ENCODE results near the gene PXYLP1.

DNA sequence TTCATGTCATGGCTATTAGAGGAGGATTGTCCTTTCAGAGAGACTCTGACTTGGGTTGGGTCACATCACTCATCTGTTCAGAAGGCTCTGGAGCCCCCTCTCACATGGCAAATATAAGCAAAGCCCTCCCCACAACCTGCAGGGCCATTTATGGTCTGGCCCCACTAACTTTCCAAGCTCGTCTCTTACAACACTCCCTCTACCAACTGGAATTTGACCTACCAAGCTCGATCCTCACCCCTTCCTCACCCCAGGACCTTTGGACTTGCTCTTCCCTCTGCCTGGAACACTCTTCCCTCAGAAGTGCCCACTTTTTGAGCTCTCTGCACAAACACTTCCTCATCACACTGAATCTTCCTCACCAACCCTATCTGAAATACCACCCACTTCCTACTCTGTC lies 14.2 kb upstream of the PXYLP1 start:
- TF ChIP-seq, protein P1, sequence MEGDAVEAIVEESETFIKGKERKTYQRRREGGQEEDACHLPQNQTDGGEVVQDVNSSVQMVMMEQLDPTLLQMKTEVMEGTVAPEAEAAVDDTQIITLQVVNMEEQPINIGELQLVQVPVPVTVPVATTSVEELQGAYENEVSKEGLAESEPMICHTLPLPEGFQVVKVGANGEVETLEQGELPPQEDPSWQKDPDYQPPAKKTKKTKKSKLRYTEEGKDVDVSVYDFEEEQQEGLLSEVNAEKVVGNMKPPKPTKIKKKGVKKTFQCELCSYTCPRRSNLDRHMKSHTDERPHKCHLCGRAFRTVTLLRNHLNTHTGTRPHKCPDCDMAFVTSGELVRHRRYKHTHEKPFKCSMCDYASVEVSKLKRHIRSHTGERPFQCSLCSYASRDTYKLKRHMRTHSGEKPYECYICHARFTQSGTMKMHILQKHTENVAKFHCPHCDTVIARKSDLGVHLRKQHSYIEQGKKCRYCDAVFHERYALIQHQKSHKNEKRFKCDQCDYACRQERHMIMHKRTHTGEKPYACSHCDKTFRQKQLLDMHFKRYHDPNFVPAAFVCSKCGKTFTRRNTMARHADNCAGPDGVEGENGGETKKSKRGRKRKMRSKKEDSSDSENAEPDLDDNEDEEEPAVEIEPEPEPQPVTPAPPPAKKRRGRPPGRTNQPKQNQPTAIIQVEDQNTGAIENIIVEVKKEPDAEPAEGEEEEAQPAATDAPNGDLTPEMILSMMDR (IDR thresholded peaks at IDR 0.05), result no peak
- no peak for TF ChIP-seq EZH2 (IDR thresholded peaks at IDR 0.05)
- no peak for TF ChIP-seq EZH2phosphoT487 (IDR thresholded peaks at IDR 0.05)
